Esophagus muscularis mucosa (tissue), 4 donors: ENCODE measurements around the gene GUCA2A. TPM values are rescaled to one million over a fixed set of nuclear protein-coding genes. Genes with fewer than 3 reads are reported as not detected.
A peak's percentile ranks its signal among the peaks of the same experiment; 100 is the strongest.

ENCODE experiments used
- DNase-seq: peaks from one replicate; pipeline ENCODE4 v3.0.0-alpha.2; 2017; ENCODE audit errors: extremely low spot score
- H3K27ac ChIP-seq, 4 donors: fragments of 200-600 bp; sonication (generic); replicated peaks in 1 of 4; 1 replicate in 3 of 4; 2 replicates in 1 of 4; pipeline ENCODE4 v1.5.1; 2016 to 2019; ENCODE audit warnings: mild to moderate bottlenecking in 1 of 4
- H3K27me3 ChIP-seq, 4 donors: fragments of 200-600 bp; sonication (generic); one replicate each; pipeline versions ENCODE4 v1.5.1 to v1.6.0; 2016 to 2019
- H3K36me3 ChIP-seq, 4 donors: fragments of 200-600 bp; sonication (generic); one replicate each; pipeline ENCODE4 v1.5.1; 2016 to 2019
- H3K4me1 ChIP-seq, 4 donors: fragments of 200-600 bp; sonication (generic); one replicate each; pipeline ENCODE4 v1.5.1; 2016 to 2019
- H3K4me3 ChIP-seq, 4 donors: fragments of 200-600 bp; sonication (generic); 1 replicate in 2 of 4; 2 replicates in 2 of 4; pipeline ENCODE4 v1.5.1; 2016 to 2019; ENCODE audit warnings: mild to moderate bottlenecking in 4 of 4, moderate library complexity in 1 of 4
- H3K9me3 ChIP-seq, 4 donors: fragments of 200-600 bp; sonication (generic); 1 replicate in 3 of 4; 2 replicates in 1 of 4; pipeline ENCODE4 v1.5.1; 2016 to 2019
- CTCF ChIP-seq, 3 experiments: fragments of 200-600 bp in 2 of 3; fragments of 450-650 bp in 1 of 3; sonication (generic) in 2 of 3; IDR thresholded peaks; one replicate each; pipeline ENCODE4 v1.5.1; 2017 to 2019; ENCODE audit warnings: antibody characterized with exemption in 3 of 3, mild to moderate bottlenecking in 2 of 3, moderate library complexity in 1 of 3
- EP300 ChIP-seq: sonication (generic); formaldehyde crosslinking; IDR thresholded peaks from one replicate; pipeline ENCODE4 v1.6.1; 2017; ENCODE audit warnings: antibody characterized with exemption
- POLR2A ChIP-seq: fragments of 450-650 bp; IDR thresholded peaks from one replicate; pipeline ENCODE4 v1.6.1; 2017; ENCODE audit warnings: antibody characterized with exemption, moderate library complexity, mild to moderate bottlenecking, low read depth
- POLR2AphosphoS5 ChIP-seq, 2 donors: sonication (generic); formaldehyde crosslinking; IDR thresholded peaks; one replicate each; pipeline ENCODE4 v1.6.1; 2017; ENCODE audit warnings: antibody characterized with exemption in 2 of 2
- WGBS: methylation state at CpG from one replicate; pipeline ENCODE4 v1.1.5; 2018; 5-methylcytosine and 5-hydroxymethylcytosine counted together
- intact Hi-C: fragments of 100-400 bp; cut with DNase I; formaldehyde crosslinking; loops from one replicate; pipeline ENCODE4 v1.15.1; 2023
- total RNA-seq, 4 donors: library from RNA; depleted of rRNA; stranded (reverse); fragments of >200 nt; gene quantifications; one replicate each; pipeline versions ENCODE4 v1.1.0 to v1.2.1, GENCODE V29; 2016

GUCA2A gene
- total RNA-seq, 4 donors from 2014 or later, result not detected

GRCh38 chr1:42152119-42152518, 12.4 kb downstream of the GUCA2A start:
- no peak overlapping the region for H3K4me3 ChIP-seq
- H3K9me3 ChIP-seq, result no peaks in the 10 kb centered on the region
- DNase-seq, result no peak
- TF ChIP-seq POLR2A (no peak), POLR2AphosphoS5 (IDR thresholded peaks at IDR 0.05) (no peak), CTCF (IDR thresholded peaks at IDR 0.05) (no peak), EP300 (no peak)
- peaks cover 0 to 29% (median 2%) of the 10 kb centered on the region in 4 donors for H3K27me3 ChIP-seq
- H3K36me3 ChIP-seq, result no peaks in the 10 kb centered on the region
- WGBS, result 77% methylated on average over 3 of the region's 3 CpGs
- H3K4me1 ChIP-seq, result no peaks in the 10 kb centered on the region
- intact Hi-C loops, result no loop called here
- H3K27ac ChIP-seq, result no peak overlapping the region

GRCh38 chr1:42150651-42151050, 13.9 kb downstream of the GUCA2A start:
- DNase-seq, result no peak
- TF ChIP-seq POLR2AphosphoS5 (IDR thresholded peaks at IDR 0.05) (no peak), POLR2A (no peak), EP300 (no peak), CTCF (IDR thresholded peaks at IDR 0.05) (no peak)
- WGBS, result 79% methylated on average over 5 of the region's 5 CpGs
- peaks cover 0 to 5% (median 0%) of the 10 kb centered on the region in 4 donors for H3K4me1 ChIP-seq
- H3K27me3 ChIP-seq, result peaks cover 0 to 43% (median 14%) of the 10 kb centered on the region in 4 donors
- no peak overlapping the region for H3K4me3 ChIP-seq
- no peaks in the 10 kb centered on the region for H3K36me3 ChIP-seq
- no peaks in the 10 kb centered on the region for H3K9me3 ChIP-seq
- no peak overlapping the region for H3K27ac ChIP-seq
- intact Hi-C loops, result no loop called here

- Histone ChIP-seq H3K27ac (no peak overlapping the region), H3K27me3 (peaks cover 0 to 60% (median 16%) of the 10 kb centered on the region in 4 donors), H3K4me3 (no peak overlapping the region), H3K4me1 (peaks cover 0 to 5% (median 0%) of the 10 kb centered on the region in 4 donors), H3K9me3 (no peaks in the 10 kb centered on the region), H3K36me3 (no peaks in the 10 kb centered on the region)
- no peak for TF ChIP-seq CTCF (IDR thresholded peaks at IDR 0.05)
- intact Hi-C loops, result no loop called here
- DNase-seq, result no peak
- WGBS, result 74% methylated on average over 1 of the region's 1 CpG
Observed at GRCh38 chr1:42148166-42148565, 16.4 kb downstream of the GUCA2A start.

GRCh38 chr1:42146626-42147320, 17.8 kb downstream of the GUCA2A start:
- H3K27ac ChIP-seq, result no peak overlapping the region
- peaks cover 0 to 5% (median 0%) of the 10 kb centered on the region in 4 donors for H3K4me1 ChIP-seq
- H3K4me3 ChIP-seq, result no peak overlapping the region
- WGBS, result 37% methylated on average over 14 of the region's 19 CpGs
- no peak for TF ChIP-seq POLR2A
- TF ChIP-seq CTCF (IDR thresholded peaks at IDR 0.05), result peak; percentile 59 to 83 (median 69)
- intact Hi-C loops, result no loop called here
- no peak for DNase-seq
- no peaks in the 10 kb centered on the region for H3K36me3 ChIP-seq
- H3K27me3 ChIP-seq, result peaks cover 0 to 70% (median 16%) of the 10 kb centered on the region in 4 donors
- no peaks in the 10 kb centered on the region for H3K9me3 ChIP-seq
